ENCODE data around the gene SYPL1. TPM values are rescaled to one million over a fixed set of nuclear protein-coding genes. Genes with fewer than 3 reads are reported as not detected.

SYPL1 gene
- total RNA-seq, 4 donors from 2014 or later = 83.6 to 135 (median 90.8) TPM

GRCh38 chr7:106099539-106099938, 12.6 kb downstream of the SYPL1 start:
- H3K27ac ChIP-seq (replicated peaks in 1 of 4) = no peak overlapping the region
- H3K27me3 ChIP-seq = no peaks in the 10 kb centered on the region
- H3K4me3 ChIP-seq = no peak overlapping the region
- H3K4me1 ChIP-seq = peaks cover 37 to 55% (median 46%) of the 10 kb centered on the region in 4 donors
- TF ChIP-seq CTCF (IDR thresholded peaks at IDR 0.05) = no peak
- DNase-seq (ENCODE audit: extremely low spot score) = no peak
- peaks cover 9 to 35% (median 22%) of the 10 kb centered on the region in 4 donors for H3K36me3 ChIP-seq
- intact Hi-C loops (cut with DNase I) = no loop called here
- WGBS = 99% methylated on average over 3 of the region's 3 CpGs
- no peaks in the 10 kb centered on the region for H3K9me3 ChIP-seq

- H3K27me3 ChIP-seq = no peaks in the 10 kb centered on the region
- intact Hi-C loops (cut with DNase I) = no loop called here
- DNase-seq (ENCODE audit: extremely low spot score) = no peak
- no peak for TF ChIP-seq POLR2A (IDR thresholded peaks at IDR 0.05; ENCODE audit: low read depth)
- TF ChIP-seq CTCF (IDR thresholded peaks at IDR 0.05) = no peak
- TF ChIP-seq POLR2AphosphoS5 (IDR thresholded peaks at IDR 0.05) = no peak
- no peak for TF ChIP-seq EP300 (IDR thresholded peaks at IDR 0.05)
- no peak overlapping the region for H3K27ac ChIP-seq (replicated peaks in 1 of 4)
- H3K4me3 ChIP-seq = no peak overlapping the region
- no peaks in the 10 kb centered on the region for H3K9me3 ChIP-seq
- H3K4me1 ChIP-seq = peaks cover 33 to 49% (median 40%) of the 10 kb centered on the region in 4 donors
- H3K36me3 ChIP-seq = peaks cover 9 to 42% (median 22%) of the 10 kb centered on the region in 4 donors
Observed at GRCh38 chr7:106098889-106099288, 13.2 kb downstream of the SYPL1 start.

- WGBS = 86% methylated on average over 1 of the region's 1 CpG
- H3K9me3 ChIP-seq = no peaks in the 10 kb centered on the region
- H3K36me3 ChIP-seq = peaks cover 20 to 70% (median 43%) of the 10 kb centered on the region in 4 donors
- H3K4me1 ChIP-seq = peaks cover 12 to 18% (median 16%) of the 10 kb centered on the region in 4 donors
- no peak for TF ChIP-seq POLR2AphosphoS5 (IDR thresholded peaks at IDR 0.05)
- TF ChIP-seq POLR2A (IDR thresholded peaks at IDR 0.05; ENCODE audit: low read depth) = no peak
- TF ChIP-seq EP300 (IDR thresholded peaks at IDR 0.05) = no peak
- no peak for TF ChIP-seq CTCF (IDR thresholded peaks at IDR 0.05)
- intact Hi-C loops (cut with DNase I) = no loop called here
- H3K4me3 ChIP-seq = no peak overlapping the region
- H3K27me3 ChIP-seq = no peaks in the 10 kb centered on the region
- no peak overlapping the region for H3K27ac ChIP-seq (replicated peaks in 1 of 4)
- DNase-seq (ENCODE audit: extremely low spot score) = no peak
Observed at GRCh38 chr7:106095634-106096033, 16.5 kb downstream of the SYPL1 start.

- Histone ChIP-seq H3K9me3 (no peaks in the 10 kb centered on the region), H3K27ac (replicated peaks in 1 of 4) (no peak overlapping the region), H3K4me1 (peaks cover 6 to 12% (median 8%) of the 10 kb centered on the region in 4 donors), H3K27me3 (no peaks in the 10 kb centered on the region), H3K36me3 (peaks cover 20 to 78% (median 49%) of the 10 kb centered on the region in 4 donors), H3K4me3 (no peak overlapping the region)
- TF ChIP-seq CTCF (IDR thresholded peaks at IDR 0.05) = no peak
- 94% methylated on average over 3 of the region's 3 CpGs for WGBS
- DNase-seq (ENCODE audit: extremely low spot score) = no peak
- intact Hi-C loops (cut with DNase I) = no loop called here
Observed at GRCh38 chr7:106094780-106095179, 17.3 kb downstream of the SYPL1 start.

- no peaks in the 10 kb centered on the region for H3K4me1 ChIP-seq
- peaks cover 30 to 91% (median 52%) of the 10 kb centered on the region in 4 donors for H3K36me3 ChIP-seq
- intact Hi-C loops (cut with DNase I) = no loop called here
- no peak overlapping the region for H3K4me3 ChIP-seq
- no peaks in the 10 kb centered on the region for H3K9me3 ChIP-seq
- TF ChIP-seq POLR2AphosphoS5 (IDR thresholded peaks at IDR 0.05) (no peak), EP300 (IDR thresholded peaks at IDR 0.05) (no peak), CTCF (IDR thresholded peaks at IDR 0.05) (no peak), POLR2A (IDR thresholded peaks at IDR 0.05; ENCODE audit: low read depth) (no peak)
- no peaks in the 10 kb centered on the region for H3K27me3 ChIP-seq
- no peak overlapping the region for H3K27ac ChIP-seq (replicated peaks in 1 of 4)
- WGBS = 89% methylated on average over 1 of the region's 1 CpG
- DNase-seq (ENCODE audit: extremely low spot score) = no peak
Observed at GRCh38 chr7:106092204-106092603, 19.9 kb downstream of the SYPL1 start.

Measured in esophagus muscularis mucosa (tissue), 4 donors.